Activated B cell treated with CpG ODN at 0.5 μM for 24 hours (primary cell): ENCODE results near the gene RUFY4. TPM values are rescaled to one million over a fixed set of nuclear protein-coding genes. Genes with fewer than 3 reads are reported as not detected.

Experiments
- ATAC-seq: fragments of 200-7000 bp; cut with Tn5 transposase; one replicate; pipeline ENCODE4 v1.10.0; 2021; ENCODE audit warnings: low read depth, mild to moderate bottlenecking, moderate library complexity
- CTCF ChIA-PET: fragments of 350-600 bp; sonication (Branson Sonifier 250); formaldehyde crosslinking; loops from one replicate; lab custom pipeline; 2021; ENCODE audit warnings: antibody characterized with exemption; lab: Charles Lee
- POLR2A ChIA-PET: fragments of 350-600 bp; sonication (Branson Sonifier 250); formaldehyde crosslinking; loops from one replicate; lab custom pipeline; 2021; ENCODE audit warnings: antibody characterized with exemption; lab: Charles Lee
- DNase-seq: peaks from one replicate; pipeline ENCODE4 v3.0.0; 2022
- H3K27ac Mint-ChIP-seq: one replicate; pipeline ENCODE4 v1.8.0; 2020; ENCODE audit warnings: mixed read lengths
- H3K27me3 Mint-ChIP-seq: one replicate; pipeline ENCODE4 v1.8.0; 2021; ENCODE audit warnings: mixed read lengths
- H3K36me3 Mint-ChIP-seq: one replicate; pipeline ENCODE4 v1.8.0; 2021; ENCODE audit warnings: low read depth, mixed read lengths
- H3K4me1 Mint-ChIP-seq: one replicate; pipeline ENCODE4 v1.8.0; 2021; ENCODE audit warnings: mixed read lengths
- H3K4me3 Mint-ChIP-seq: one replicate; pipeline ENCODE4 v1.8.0; 2020; ENCODE audit warnings: mild to moderate bottlenecking, mixed read lengths
- H3K9me3 Mint-ChIP-seq: one replicate; pipeline ENCODE4 v1.8.0; 2020; ENCODE audit warnings: mixed read lengths
- CTCF ChIP-seq: fragments of 200-600 bp; IDR thresholded peaks from one replicate; pipeline ENCODE4 v1.8.0; 2022; ENCODE audit warnings: antibody characterized with exemption, mild to moderate bottlenecking
- intact Hi-C: fragments of 100-400 bp; cut with micrococcal nuclease; formaldehyde crosslinking; loops from one replicate; pipeline ENCODE4 v1.15.1; 2024
- total RNA-seq: library from RNA; stranded (reverse); gene quantifications from 2 replicates; pipeline ENCODE4 v1.2.3, GENCODE V29; 2022

RUFY4 gene
- total RNA-seq, 1 donor from 2014 or later, result 0.53 TPM

- ChIA-PET POLR2A (no interaction called here), CTCF (no interaction called here)
- Mint-ChIP-seq H3K9me3 (no peaks in the 10 kb centered on the region), H3K36me3 (no peaks in the 10 kb centered on the region), H3K4me3 (no peak overlapping the region), H3K4me1 (peaks cover 5% of the 10 kb centered on the region), H3K27ac (no peak overlapping the region), H3K27me3 (no peaks in the 10 kb centered on the region)
- ATAC-seq (no peak), DNase-seq (no peak)
- intact Hi-C loops, result no loop called here
- no peak for TF ChIP-seq CTCF
These were observed 39.4 kb upstream of the RUFY4 start for GRCh38 chr2:218029366-218030360.

- no peak for TF ChIP-seq CTCF
- CTCF ChIA-PET, result no interaction called here
- no peaks in the 10 kb centered on the region for H3K27me3 Mint-ChIP-seq
- intact Hi-C loops, result no loop called here
- POLR2A ChIA-PET, result no interaction called here
- no peak overlapping the region for H3K27ac Mint-ChIP-seq
- H3K4me1 Mint-ChIP-seq, result peaks cover 10% of the 10 kb centered on the region
- ATAC-seq (no peak), DNase-seq (no peak)
- no peaks in the 10 kb centered on the region for H3K9me3 Mint-ChIP-seq
- H3K36me3 Mint-ChIP-seq, result no peaks in the 10 kb centered on the region
- no peak overlapping the region for H3K4me3 Mint-ChIP-seq
These were observed 38.5 kb upstream of the RUFY4 start for GRCh38 chr2:218030409-218031195.

DNA sequence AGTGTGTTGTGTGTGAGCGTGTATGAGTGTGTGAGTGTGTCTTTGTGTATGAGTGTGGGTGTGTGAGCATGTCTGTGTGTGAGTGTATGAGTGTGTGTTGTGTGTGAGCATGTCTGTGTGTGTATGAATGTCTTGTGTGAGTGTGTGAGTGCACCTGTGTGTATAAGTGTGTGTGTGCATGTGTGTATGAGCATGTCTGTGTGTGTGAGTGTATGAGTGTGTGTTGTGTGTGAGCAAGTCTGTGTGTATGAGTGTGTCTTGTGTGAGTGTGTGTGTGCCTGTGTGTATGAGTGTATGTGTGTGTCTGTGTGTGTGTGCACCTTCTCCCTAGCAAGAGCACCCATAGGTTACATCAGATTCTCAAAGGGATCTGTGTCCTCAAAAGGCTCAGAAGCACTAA is 37.8 kb upstream of the RUFY4 start:
- intact Hi-C loops, result no loop called here
- no peak for DNase-seq
- Mint-ChIP-seq H3K4me3 (no peak overlapping the region), H3K36me3 (no peaks in the 10 kb centered on the region), H3K9me3 (no peaks in the 10 kb centered on the region), H3K27ac (no peak overlapping the region), H3K4me1 (peaks cover 10% of the 10 kb centered on the region), H3K27me3 (no peaks in the 10 kb centered on the region)
- no peak for ATAC-seq
- no peak for TF ChIP-seq CTCF
- ChIA-PET CTCF (no interaction called here), POLR2A (no interaction called here)

DNA sequence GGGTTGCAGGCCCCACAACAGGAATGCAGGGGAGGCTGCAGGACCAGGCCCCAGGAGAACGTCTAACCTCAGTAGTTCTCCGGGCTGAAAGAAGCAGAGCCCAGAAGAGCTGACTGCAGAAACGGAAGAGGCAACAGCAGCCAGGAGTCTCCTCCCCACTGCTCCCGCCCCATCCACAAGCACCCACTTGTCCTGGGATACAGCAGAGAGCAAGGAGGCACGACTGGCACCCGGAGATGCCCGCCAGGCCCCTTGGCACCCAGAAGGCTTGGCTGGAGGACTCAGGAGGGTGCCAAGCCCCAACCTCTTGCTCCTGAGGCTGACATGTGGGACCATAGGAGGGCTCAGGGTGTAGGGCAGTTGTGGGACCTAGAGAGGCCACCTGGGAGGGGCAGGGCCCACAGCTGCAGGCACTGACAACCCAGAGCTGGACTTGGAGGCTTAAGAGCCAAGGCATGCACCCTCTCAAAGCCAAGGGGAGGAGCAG is 37.2 kb upstream of the RUFY4 start:
- ChIA-PET POLR2A (no interaction called here), CTCF (no interaction called here)
- intact Hi-C loops, result no loop called here
- Mint-ChIP-seq H3K4me1 (peaks cover 10% of the 10 kb centered on the region), H3K9me3 (no peaks in the 10 kb centered on the region), H3K27ac (no peak overlapping the region), H3K4me3 (no peak overlapping the region), H3K36me3 (no peaks in the 10 kb centered on the region), H3K27me3 (no peaks in the 10 kb centered on the region)
- DNase-seq, result no peak
- ATAC-seq, result no peak
- no peak for TF ChIP-seq CTCF
